NCI-H524 (cell line): ENCODE data around the gene GRK1.

Experiments
- DNase-seq, 2 experiments: peaks; one replicate each; lab custom pipeline; 2025; lab: John Stamatoyannopoulos, UW

Gene GRK1

DNA sequence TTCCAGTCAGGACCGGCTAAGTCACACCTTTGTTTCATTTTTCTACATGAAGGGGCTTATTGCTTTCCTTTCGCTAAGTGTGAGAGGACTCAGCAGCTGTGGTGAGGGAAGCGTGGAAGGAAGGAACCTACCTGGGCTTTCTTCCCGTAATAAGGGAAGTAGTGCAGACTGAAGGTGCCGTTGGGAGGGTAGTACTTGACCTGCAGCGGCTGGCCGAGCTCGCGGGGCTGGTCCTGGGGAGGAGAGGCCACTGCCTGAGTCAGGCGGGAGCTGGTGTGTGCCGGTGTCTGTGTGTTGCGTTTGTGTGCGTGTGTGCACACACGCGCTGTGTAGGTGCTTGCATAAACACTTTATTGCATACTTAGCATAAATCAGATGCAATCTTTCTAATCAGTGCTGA lies 16.7 kb upstream of the GRK1 start:
- DNase-seq, result no peak

DNA sequence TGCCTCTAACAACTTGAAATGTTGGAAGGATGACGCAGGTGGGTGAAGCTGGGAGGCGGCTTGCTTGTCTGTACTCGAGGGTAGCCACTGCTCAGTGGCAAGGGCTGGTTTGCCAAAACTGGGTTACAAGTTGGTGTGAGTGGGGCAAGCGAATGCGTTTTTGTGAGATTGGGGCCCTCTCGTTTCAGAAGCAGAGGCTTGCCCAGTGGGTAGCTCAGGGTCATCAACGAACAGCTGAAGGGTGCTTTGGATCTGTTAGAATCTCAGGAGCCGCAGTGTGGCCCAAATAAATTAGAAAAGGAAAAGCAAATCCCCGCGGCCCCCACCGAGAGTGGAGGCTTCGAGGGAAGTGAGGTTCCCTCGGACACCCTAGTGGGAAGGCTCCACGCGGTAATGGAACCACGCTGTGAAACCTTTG lies 16.3 kb upstream of the GRK1 start:
- DNase-seq, result no peak

DNA sequence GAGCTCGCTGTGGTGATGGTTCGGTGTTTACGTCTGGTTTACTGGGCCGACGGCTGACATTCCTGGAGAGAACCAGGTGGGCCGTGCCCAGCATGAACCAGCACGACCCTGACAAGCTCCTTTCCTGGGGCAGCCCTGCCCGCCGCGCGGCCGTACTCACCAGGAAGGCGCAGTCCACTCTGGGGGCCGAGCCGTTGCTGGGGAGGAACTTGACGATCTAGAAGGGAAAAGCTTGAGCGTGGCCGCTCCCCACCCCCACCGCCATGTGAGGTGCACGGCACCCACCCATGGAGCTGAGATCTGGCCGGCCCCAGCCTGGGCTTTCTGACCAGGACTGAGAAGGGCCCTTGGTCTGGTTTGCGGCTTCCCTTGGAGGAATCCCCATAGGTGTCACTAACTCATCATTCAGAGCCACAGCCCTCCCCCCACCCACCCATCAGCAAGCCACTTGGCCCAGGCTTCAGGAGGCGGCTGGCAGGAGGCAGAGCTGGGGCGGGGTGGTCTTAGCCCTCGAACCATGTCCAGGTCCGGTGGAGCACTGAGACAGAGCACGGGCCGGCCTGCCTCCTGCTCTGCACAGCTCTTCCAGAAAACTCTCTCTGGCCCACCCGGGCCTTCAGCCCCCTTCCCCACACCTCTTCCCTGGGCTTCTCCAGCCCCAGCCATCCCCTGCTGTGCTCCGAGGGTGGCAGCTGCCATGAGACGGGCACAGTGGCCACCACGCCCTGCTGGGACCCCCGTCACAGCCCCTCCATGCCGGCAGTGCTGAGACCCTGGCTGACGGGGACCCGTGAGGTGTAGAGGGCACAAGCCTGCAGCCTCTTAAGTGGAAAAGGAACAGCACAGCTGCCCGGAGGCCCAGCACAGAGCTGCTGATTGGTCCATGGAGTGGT lies 15.3 kb upstream of the GRK1 start:
- DNase-seq, result no peak

DNA sequence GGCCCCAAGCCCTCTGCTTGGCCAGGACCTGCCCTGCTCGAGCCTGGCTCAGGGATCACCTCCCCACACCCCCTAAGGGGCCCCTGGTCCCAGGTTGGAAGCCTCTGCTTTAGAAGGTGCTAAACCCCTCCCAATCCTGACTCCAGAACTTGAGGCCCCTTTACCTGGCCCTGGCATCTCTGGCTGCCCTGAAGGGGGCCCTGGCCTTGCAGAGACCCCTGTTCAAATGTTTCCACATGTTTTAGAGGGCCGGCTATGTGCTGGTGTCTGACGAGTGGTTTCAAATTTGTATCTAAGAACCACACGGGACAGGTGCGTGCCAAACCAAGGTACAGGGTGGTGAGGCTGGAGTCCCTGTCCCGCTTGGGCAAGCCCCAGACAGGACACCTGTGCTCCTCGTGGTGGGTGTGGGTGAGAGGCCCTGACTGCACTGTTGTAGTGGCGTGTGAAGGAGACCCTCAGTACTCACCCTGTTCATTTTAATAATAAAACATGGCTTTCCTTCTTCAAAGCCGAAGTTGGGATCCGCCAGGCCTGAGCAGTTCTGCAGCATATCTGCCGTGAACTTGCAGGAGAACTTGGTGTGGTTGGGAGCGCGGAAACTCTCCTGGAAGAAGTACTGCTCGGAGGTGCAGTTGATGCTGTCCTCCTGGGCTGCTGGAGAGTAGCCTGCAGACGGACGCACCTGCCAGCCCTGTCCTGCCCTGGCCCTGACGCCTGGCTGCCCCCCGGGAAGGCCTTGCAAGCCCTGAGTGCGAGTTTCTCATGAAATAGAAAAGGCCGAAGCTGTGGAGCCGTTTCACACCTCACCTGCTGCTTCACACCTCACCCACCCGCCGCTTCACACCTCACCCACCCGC lies 14.4 kb upstream of the GRK1 start:
- no peak for DNase-seq

DNA sequence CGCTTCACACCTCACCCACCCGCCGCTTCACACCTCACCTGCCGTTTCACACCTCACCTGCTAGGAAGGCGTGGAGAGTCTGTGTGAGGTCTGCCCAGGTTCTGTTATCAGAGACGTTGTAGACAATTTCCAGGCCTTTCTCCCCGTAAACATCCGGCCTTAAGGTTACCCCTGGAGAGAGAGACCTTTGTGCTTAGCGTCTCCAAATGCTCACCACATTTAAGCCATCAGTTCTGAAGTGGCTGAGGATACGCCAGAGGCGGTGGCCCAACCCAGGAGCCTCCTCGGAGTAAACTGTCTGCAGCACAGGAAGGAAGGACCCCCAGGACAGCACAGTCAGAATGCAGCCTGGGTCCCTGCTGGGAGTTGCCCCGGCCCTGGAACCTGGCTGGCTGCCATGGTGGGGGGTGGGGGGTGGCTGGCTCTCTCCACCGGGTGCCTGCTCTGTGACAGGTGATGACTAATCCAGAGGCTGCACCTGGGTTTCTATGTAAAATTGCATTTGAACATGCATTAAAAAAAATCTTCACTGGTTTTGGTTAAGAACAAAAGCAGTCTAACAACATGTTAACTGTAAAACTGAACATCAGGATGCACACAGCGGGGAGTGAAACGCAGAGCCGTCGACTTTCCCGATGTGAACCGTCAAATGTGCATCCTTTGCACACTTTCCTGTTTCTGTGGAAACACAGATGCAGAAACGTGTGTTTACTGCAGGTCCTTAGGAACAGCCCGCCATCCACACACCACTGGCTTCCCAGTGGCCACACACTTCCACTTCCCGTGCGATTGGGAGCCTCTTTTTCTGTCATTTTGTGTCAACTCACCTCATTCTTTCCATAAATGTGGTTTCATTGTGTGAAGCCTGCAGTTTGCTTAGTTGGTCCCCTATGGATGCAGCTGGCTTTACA lies 13.5 kb upstream of the GRK1 start:
- DNase-seq, result no peak

DNA sequence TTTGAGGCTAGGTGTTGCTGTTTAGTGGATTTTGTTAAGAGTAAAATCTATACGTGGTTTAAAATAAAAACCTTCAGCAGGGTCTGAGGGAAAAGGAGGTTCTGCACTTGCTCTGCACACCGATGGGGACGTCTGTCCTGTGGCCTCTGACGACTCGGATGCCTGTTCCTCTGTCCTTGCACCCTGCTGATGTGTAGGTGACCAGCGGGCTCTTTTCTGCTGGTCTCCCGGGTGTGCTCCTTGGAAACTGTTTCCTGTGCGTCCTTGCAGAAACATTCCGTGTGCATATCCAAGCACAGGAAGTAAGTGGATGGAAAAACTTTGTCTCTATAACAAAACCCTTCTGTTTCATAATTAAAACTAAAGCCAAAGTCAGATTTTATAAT lies 12.9 kb upstream of the GRK1 start:
- DNase-seq, result no peak

DNA sequence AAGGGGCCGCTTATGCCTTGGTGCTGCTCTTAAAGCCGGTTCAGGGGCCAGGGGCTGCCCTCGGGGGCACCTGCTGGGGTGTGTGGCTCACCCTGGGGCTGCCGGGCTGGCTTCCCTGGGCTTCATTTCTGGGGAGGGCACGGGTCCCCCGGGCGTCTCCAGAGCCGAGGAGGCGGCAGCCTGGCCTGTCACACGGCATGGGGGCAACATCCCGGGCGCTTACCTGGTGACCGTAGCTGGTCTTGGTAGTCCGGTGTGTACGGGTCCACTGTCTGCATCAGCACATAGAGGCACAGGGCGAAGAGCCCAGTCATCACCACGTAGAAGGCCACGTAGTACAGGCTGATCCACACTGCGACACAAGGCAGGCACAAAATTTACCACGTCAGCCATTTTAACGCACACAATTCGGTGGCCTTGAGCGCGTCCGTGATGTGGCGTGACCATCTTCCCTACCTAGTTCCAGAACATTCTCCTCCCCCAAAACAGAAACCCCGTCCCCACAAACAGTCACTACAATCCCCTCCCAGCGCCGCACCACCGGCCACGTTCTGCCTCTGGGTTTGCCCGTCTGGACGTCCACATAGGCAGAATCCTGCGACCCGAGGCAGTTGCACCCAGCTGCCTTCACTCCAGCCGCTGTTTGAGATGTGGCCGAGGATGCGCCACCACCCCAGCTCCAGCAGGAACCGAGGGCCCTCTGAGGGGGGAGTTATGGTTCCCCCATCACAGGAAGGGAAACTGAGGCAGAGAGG lies 12.3 kb upstream of the GRK1 start:
- DNase-seq, result no peak

DNA sequence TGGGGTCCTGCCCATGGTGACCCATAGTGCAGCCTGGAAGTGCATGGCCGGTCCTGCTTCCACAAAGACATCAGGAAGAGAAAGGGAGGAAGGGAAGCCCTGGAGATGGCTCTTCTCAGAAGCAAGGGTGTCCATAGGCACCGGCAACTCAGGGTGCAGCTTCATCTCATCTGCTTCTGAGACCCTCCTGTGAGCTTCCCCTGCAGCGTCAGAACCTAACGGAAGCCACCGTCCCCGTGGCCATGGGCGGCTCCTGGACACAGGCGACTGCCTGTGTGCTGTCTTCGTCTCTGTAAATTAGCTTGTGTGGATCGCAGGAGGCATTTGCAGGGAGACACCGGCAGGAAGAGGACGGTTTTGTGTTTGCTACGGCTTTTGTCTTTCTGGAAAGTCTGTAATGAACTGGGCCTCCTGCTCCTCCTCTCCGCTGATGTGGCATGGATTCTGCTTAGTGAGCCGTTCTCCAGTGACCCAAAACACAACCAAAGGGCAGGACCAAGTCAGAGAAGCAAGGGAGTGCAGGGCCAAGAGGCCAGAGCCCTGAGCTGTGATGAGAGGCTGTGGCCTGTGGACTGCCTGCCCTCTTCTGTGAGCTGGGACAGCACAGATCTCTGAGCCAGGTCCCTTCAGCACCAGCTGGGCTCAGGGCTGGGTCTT lies 11.5 kb upstream of the GRK1 start:
- DNase-seq, result no peak

DNA sequence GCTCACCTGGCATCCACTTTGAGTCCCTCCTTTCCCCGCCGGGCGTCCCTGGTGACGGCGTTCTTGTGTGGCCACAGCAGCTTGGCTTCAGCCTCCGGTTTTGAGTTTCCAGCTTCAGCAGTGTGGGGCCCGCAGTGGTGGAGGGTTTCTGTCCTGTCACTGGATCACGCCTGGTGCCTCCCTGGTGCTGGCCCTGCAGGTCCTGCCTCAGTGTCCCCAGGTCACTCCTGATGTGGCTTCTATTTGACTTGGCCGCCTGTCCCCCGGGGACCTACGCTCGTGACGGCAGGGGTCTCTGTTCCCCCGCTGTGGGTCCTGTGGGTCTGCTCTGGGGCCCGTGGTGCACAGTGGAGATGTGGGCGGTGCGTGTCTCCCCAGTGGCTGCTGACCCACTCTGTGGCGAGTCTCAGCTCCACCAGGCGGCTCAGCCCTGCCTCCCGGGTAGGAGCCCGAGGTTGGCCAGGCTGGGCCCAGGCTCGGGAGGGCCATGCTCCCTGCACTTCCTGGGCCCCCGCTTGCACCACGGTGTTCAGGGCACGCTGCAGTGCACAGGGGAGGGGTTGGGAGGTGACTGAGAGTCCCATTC lies 10.9 kb upstream of the GRK1 start:
- DNase-seq, result no peak

DNA sequence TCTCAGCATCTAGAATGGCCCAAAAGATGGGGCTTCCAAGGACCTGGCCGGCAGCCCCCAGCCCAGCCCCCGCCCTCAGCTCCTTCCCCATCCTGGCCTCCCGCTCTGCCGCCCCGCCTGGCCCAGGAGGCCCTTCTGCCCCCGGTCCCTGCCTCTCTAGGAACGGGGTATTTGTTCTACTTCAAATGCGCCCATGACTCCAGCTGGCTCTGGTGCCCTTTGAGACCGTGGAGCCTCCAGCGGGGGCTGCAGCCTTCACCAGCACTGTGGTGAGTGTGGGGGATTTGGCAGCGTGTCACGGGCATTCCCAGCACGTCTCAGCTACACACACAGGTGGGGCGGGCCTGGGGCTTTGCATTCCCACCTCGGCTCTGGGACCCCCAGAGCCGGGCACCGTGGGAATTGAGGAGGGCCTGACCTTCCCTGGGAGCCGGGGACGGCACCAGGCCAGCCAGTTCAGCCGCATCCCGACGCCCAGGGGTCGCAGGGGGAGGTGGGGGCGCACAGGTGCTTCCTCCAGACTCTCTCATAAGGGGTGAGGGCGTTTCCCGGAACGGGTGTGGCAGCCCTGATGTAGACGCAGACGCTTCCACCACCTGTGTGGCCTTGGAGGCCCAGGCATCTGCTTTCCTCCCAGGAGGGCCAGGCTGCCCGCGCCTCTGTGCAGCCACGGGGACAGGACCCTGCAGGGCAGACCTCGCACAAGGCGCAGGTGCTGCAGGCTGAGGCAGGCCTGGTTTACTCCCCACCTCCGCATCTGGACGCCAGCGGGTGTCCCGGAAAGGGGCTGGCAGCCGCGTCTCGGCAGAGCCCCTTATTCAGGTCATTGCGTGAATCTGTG lies 10.0 kb upstream of the GRK1 start:
- DNase-seq, result no peak

DNA sequence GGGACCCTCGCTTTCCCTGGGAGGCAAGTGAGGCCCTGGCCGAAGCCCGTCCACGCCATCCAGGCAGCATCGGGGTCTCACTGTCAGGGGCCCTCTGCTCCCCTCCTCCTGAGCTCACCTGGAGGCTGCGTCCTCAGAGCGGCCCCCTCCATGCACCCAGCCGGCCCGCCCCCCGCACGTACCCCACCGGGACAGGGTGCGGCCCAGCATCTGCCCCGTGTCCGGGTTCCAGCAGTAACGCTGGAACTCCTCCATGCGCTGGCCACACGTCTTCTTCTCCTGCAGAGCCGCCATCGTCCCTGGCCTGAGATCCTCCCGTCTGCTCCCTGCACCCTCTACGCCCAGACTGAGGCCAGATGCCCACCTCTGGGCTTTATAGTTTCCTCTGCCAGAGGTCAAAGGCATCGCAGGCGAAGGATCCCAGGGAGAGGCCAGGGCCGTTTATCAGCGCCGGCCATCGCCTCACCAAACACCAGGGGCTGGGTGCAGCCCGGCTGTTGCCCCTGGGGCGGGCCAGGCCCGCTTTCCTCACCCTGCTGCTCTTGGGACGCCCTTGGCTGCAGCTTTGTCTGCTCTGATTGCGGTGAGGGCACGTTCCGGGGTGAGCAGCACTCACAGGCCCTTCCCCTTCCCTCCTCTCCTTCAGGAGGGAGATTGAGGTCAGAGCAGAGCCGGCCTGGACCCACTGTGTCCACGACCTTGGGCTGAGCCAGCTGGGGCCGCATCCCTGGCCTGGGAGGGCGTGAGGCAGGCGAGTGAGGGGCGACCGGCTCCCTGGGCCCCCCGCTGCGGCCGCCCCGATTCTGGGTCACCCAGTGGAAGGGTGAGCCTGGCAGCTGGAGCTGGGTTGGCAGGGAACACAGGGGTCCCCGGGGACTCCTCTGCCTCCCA lies 8.9 kb upstream of the GRK1 start, which contains the start of gene ATP4B:
ATP4B (minus strand) TSS at position 348 of the 891 bp plus-strand sequence; CDS start at position 294, 54 bp downstream.
- no peak for DNase-seq

DNA sequence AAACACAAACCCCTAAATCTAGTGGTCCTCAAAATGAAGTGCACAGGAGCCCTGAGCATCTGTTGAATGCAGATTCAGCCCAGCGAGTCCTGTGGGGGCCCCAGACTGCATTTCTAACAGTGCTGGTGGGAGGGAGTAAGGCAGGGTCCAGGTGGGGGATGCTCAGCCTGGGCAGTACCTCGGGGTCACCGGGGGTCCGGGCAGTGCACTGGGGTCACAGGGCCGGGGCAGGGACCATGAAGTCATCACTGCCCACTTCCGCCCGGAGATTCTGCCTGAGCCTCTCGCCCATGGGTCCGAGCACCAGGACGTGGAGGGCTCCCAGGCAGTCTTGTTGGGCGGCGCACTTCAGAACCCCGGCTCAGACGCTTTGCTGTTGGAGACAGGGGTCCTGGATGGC lies 8.2 kb upstream of the GRK1 start:
- no peak for DNase-seq

DNA sequence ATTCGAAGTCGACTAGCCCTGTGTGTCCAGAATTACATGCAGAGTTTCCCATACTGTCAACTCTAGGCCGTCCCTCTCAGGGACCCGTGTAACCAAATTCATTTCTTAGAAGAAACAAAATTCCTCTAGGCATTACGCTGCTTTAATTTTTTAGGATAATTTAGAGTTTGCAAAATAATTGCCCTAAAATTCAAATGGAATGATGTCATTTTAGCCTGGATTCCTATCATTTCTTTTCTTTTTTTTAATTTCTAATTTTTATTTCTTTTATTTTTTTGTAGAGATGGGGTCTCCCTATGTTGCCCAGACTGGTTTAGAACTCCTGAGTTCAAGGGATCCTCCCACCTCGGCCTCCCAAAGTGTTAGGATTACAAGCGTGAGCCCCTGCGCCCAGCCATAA lies 7.7 kb upstream of the GRK1 start:
- no peak for DNase-seq

DNA sequence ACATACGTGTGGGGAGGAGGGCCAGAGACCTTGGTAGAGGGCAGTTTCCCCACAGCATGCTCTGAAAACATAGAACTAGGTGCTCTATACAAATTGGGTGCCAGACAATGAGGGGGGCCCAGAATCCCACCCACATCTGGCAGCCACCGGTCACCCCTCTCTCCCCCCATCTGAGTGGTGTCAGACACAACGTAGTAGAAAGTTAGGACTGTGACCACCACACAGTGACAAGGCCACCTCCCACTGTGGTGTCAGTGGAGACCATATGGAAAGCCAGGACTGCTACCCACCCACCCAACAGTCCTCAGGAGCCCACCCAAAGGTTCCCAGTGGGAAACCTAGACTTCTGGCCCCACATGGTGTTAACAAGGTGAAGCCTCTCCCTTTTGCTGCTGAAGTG lies 7.0 kb upstream of the GRK1 start:
- DNase-seq, result no peak

DNA sequence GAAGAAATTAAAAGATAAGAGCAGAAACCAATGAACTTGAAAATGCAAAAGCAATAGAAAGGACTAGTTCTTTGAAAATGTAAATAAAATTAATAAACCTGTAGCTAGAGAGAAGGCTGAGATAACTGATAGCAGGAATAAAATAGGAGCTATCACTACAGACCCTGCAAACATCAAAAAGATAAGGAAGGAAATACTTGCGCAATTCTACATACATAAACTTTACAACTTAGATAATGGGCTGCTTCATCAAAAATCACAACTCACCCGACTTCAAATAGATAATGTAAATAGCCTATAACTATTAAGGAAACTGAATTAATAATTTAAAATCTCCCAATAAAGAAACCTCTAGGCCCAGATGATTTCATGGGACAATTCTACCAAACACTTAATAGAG lies 5.5 kb upstream of the GRK1 start:
- DNase-seq, result no peak

DNA sequence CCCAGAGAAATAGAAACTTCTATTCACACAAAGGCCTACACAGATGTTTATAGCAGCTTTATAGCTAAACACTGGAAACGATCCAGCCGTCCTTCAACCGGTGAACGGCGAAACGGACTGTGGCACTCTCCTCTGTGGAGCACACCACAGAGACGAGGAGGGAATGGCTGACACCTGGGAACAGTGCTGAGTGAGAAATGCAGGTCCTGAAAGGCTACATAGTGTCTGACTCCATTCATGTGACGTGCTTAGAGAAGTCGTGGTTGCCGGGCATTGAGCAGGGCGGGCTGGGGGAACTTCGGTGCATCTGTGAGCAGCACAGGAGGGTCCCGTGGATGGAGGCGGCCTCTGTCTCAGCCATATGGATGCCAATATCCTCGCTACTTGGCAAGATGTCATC lies 3.1 kb upstream of the GRK1 start:
- no peak for DNase-seq

DNA sequence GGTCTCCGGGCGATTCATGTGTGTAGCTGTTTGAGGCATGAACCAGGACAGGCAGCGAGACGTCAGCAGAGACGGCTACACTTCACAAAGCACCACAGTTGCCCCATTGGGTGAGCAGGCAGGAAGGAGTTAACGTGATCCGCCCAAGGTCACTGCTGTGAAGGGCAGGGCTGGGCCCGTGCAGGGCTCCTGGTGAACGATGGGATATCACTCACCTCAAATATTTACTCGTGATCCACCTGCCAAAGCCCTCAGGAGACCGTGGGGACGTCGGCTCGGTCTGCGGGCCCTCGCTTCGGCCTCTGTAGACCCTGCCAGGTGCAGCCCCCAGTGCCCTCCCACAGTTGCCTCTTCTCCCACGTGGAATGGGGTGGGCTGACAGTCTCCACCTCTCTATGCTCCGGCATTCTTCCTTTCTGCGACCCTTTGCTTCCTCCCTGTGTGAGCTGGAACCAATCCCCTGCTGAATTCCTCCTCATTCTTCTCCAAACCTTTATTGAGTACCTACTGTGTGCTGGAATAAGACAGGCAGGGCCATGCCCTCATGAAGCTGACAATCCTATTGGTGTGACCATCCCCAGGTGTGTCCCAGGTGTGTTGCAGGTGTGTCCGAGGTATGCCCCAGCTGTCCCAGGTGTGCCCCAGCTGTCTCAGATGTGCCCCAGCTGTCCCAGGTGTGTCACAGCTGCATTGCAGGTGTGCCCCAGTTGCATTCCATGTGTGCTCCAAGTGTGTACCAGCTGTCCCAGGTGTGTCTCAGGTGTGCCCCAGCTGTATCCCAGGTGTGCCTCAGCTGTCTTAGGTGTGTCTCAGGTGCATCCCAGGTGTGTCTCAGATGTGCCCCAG lies 2.0 kb upstream of the GRK1 start:
- DNase-seq, result no peak
